ENCODE results near the gene CALHM4.

GRCh38 chr6:116547358-116547757 lies 6.2 kb upstream of the CALHM4 start:
- TF ChIP-seq CTCF (IDR thresholded peaks at IDR 0.05) (no peak), POLR2A (IDR thresholded peaks at IDR 0.05) (no peak), POLR2AphosphoS5 (IDR thresholded peaks at IDR 0.05) (no peak), EP300 (IDR thresholded peaks at IDR 0.05) (no peak)
